Measurements from ENCODE around the gene PERP.

Gene PERP

DNA sequence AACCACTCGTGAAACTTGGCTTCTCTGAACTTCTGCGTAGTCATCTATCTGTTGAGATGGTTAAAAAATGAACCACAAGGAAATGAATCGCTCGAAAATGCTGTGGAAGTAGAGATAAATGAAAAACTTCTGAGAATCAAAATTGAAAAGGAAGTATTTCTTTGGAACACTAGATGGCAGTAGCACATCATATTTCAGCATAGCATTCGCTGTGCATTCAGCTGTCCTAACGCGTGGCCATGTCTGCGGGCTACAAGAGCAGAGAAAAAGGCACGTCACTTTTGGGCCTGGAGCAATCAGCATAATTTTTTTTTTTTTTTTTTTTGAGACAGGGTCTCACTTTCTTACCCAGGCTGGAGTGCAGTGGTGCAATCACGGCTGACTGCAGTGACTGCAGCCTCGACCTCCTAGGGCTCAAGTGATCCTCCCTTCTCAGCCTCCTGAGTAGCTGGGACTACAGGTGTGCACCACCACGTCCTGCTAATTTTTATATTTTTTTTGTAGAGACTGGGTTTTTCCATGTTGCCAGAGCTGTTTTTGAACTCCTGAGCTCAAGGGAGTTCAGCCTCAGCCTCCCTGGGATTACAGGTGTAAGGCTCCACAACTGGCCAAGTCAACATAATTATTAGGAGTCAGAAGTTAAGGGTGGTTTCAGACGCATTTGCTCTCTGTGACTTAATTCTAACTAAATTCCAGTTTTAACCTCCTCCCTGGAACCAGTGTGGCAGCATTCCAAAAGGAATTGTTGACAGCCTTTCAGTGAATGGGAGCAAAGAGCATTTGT is 8.8 kb upstream of the PERP start:
- no peaks in the 10 kb centered on the region for H3K9me3 ChIP-seq (replicated peaks; ENCODE audit: low read length)
- peaks cover 20% of the 10 kb centered on the region for H3K27me3 ChIP-seq (ENCODE audit: control insufficient read depth, insufficient read depth, low read length)
- H3K4me2 ChIP-seq (ENCODE audit: low read length), result no peak overlapping the region
- no peak overlapping the region for H3K4me3 ChIP-seq (ENCODE audit: low read length)
- H3K4me1 ChIP-seq (ENCODE audit: control insufficient read depth, insufficient read depth, low read length), result no peaks in the 10 kb centered on the region
- no peak overlapping the region for H3K9ac ChIP-seq (ENCODE audit: low read depth, low read length)
- no peaks in the 10 kb centered on the region for H3K36me3 ChIP-seq (ENCODE audit: insufficient read depth, low read length)

DNA sequence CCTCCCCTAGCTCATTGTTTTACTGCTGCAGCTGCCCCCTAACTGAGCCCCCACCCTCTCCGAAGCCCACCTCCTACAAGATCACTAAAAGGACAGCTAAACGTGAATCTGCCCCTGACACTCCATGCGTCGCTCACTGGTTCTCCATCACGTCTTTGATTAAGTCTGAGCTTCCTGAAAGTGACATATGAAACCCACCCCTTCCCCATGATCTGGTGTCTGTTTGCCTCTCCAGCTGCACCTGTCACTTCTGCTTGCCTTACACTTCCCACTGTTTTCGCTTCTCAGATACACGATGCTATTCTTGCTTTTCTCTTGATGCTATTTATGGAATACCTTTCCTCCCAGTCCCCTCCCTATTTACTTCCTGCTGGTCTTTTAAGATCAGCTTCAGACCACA is 8.0 kb upstream of the PERP start:
- H3K4me2 ChIP-seq (ENCODE audit: low read length), result no peak overlapping the region
- H3K4me1 ChIP-seq (ENCODE audit: control insufficient read depth, insufficient read depth, low read length), result no peaks in the 10 kb centered on the region
- H3K9ac ChIP-seq (ENCODE audit: low read depth, low read length), result no peak overlapping the region
- H3K4me3 ChIP-seq (ENCODE audit: low read length), result no peak overlapping the region
- no peaks in the 10 kb centered on the region for H3K36me3 ChIP-seq (ENCODE audit: insufficient read depth, low read length)
- no peaks in the 10 kb centered on the region for H3K9me3 ChIP-seq (replicated peaks; ENCODE audit: low read length)
- H3K27me3 ChIP-seq (ENCODE audit: control insufficient read depth, insufficient read depth, low read length), result peaks cover 24% of the 10 kb centered on the region

GRCh38 chr6:138113588-138114210 is 6.5 kb upstream of the PERP start:
- Histone ChIP-seq H3K4me1 (ENCODE audit: control insufficient read depth, insufficient read depth, low read length) (no peaks in the 10 kb centered on the region), H3K9me3 (replicated peaks; ENCODE audit: low read length) (no peaks in the 10 kb centered on the region), H3K36me3 (ENCODE audit: insufficient read depth, low read length) (no peaks in the 10 kb centered on the region), H3K4me2 (ENCODE audit: low read length) (no peak overlapping the region), H3K9ac (ENCODE audit: low read depth, low read length) (no peak overlapping the region), H3K4me3 (ENCODE audit: low read length) (no peak overlapping the region), H3K27me3 (ENCODE audit: control insufficient read depth, insufficient read depth, low read length) (peaks cover 24% of the 10 kb centered on the region)

- Histone ChIP-seq H3K4me3 (ENCODE audit: low read length) (no peak overlapping the region), H3K4me2 (ENCODE audit: low read length) (no peak overlapping the region), H3K27me3 (ENCODE audit: control insufficient read depth, insufficient read depth, low read length) (peaks cover 24% of the 10 kb centered on the region), H3K36me3 (ENCODE audit: insufficient read depth, low read length) (no peaks in the 10 kb centered on the region), H3K4me1 (ENCODE audit: control insufficient read depth, insufficient read depth, low read length) (peaks cover 4% of the 10 kb centered on the region), H3K9me3 (replicated peaks; ENCODE audit: low read length) (no peaks in the 10 kb centered on the region), H3K9ac (ENCODE audit: low read depth, low read length) (no peak overlapping the region)
Measured at GRCh38 chr6:138110229-138110628, 3.0 kb upstream of the PERP start.

- Histone ChIP-seq H3K4me2 (ENCODE audit: low read length) (no peak overlapping the region), H3K9ac (ENCODE audit: low read depth, low read length) (no peak overlapping the region), H3K4me1 (ENCODE audit: control insufficient read depth, insufficient read depth, low read length) (peaks cover 4% of the 10 kb centered on the region), H3K4me3 (ENCODE audit: low read length) (no peak overlapping the region), H3K36me3 (ENCODE audit: insufficient read depth, low read length) (no peaks in the 10 kb centered on the region), H3K9me3 (replicated peaks; ENCODE audit: low read length) (no peaks in the 10 kb centered on the region), H3K27me3 (ENCODE audit: control insufficient read depth, insufficient read depth, low read length) (peaks cover 19% of the 10 kb centered on the region)
Measured at GRCh38 chr6:138109042-138109997, 2.1 kb upstream of the PERP start.

DNA sequence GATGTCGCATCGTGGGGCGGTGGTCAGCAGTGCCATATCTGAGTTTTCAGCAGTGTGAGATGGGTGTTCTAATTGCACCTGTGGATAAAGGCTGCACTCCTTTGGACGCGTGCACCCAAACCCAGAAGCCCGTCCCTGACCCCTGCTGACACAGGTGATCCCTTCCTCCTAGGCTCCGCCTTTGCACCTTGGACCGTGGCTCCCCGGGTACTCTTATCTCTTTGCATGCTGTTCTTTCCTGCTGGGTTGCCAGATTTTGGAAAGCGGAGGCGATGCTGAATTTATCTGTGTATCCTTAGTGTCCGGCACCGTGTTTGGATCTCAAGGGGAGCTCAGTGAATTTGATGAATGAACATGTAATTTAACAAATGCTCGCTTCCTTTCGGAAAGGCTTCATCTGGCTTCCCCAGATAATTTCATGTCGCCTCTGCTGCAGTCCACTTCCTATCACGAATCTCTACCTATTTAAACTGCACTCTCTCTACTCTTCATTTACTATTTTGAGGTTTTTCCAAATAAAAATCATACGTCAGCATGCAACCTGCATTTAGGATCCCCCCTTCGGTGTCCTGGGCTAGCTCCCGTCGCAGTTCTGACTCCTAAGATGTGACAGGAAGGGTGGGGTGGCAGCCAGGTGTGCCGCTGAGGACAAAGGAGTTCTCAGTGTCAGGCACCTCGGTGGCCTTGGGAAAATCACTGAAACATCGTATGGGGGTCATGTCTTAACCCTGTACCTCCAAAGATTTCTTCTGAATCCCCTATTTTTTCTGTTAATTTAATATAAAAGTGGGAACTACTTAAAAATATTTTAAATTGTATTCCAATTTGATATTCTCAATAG is 753 bp upstream of the PERP start:
- H3K9ac ChIP-seq (ENCODE audit: low read depth, low read length), result peak overlapping the region; percentile 84
- H3K4me2 ChIP-seq (ENCODE audit: low read length), result peak overlapping the region; percentile 78
- peaks cover 13% of the 10 kb centered on the region for H3K27me3 ChIP-seq (ENCODE audit: control insufficient read depth, insufficient read depth, low read length)
- no peaks in the 10 kb centered on the region for H3K36me3 ChIP-seq (ENCODE audit: insufficient read depth, low read length)
- H3K9me3 ChIP-seq (replicated peaks; ENCODE audit: low read length), result no peaks in the 10 kb centered on the region
- H3K4me1 ChIP-seq (ENCODE audit: control insufficient read depth, insufficient read depth, low read length), result peaks cover 4% of the 10 kb centered on the region
- peak overlapping the region; percentile 82 for H3K4me3 ChIP-seq (ENCODE audit: low read length)

DNA sequence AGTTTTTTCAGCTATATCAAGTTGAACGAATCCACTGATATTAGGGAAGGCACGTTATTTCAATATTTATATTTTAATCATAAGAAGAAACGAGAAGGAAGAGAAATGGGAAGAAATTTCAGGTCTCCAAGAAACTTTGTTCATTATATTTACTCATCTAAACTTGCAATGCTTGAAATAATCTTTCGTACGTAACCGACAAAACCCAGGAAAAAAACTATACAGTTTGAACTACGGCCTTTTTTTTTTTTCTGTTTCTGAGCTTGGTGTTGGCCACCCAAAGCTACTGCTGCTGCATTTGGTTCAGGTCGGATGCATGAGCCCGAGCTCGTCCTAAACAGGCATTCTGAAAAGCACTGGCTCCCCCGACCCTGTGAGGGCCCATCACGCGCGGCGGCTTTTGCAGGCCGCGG is 548 bp downstream of the PERP start:
- peak overlapping the region; percentile 78 for H3K4me2 ChIP-seq (ENCODE audit: low read length)
- H3K36me3 ChIP-seq (ENCODE audit: insufficient read depth, low read length), result no peaks in the 10 kb centered on the region
- peak overlapping the region; percentile 84 for H3K9ac ChIP-seq (ENCODE audit: low read depth, low read length)
- peaks cover 13% of the 10 kb centered on the region for H3K27me3 ChIP-seq (ENCODE audit: control insufficient read depth, insufficient read depth, low read length)
- H3K4me3 ChIP-seq (ENCODE audit: low read length), result peak overlapping the region; percentile 82
- peaks cover 4% of the 10 kb centered on the region for H3K4me1 ChIP-seq (ENCODE audit: control insufficient read depth, insufficient read depth, low read length)
- no peaks in the 10 kb centered on the region for H3K9me3 ChIP-seq (replicated peaks; ENCODE audit: low read length)

DNA sequence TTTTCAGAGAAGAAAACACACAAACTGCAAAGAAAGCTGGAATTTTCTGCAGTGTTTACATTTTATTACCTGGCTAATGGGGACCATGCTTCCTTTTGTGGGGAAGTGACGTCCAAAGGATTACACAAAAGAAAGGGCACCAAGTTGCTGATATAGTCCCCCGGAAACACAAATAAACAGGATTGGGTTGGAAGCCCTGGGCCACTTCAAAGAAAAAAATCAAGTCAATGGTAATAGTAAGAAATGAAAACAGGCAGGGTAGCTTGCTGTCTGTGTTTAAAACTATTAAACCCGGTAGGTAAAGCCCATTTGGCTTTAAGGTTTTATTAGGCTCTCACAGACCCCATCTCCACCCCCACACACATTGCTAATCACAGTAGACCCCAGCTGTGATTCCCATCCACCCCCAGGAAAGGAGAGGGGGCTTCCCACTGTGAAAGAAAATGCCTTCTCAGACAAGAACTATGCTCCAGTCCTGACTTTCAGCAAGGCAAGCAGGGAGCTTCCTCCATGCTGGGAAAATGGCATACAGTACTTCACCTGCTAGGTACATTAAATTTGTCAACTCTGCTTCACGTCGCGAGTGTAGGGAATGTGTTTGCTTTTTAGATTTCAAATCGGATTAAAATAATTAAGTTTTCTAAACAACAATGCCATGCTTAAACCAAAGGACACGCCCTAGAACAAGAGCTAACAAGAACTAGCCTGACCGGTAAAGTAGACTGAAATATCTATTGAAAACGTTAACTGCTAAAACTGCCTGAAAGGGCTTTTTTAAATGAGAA is 1.1 kb downstream of the PERP start:
- Histone ChIP-seq H3K36me3 (ENCODE audit: insufficient read depth, low read length) (no peaks in the 10 kb centered on the region), H3K4me3 (ENCODE audit: low read length) (peak overlapping the region; percentile 82), H3K27me3 (ENCODE audit: control insufficient read depth, insufficient read depth, low read length) (peaks cover 7% of the 10 kb centered on the region), H3K4me1 (ENCODE audit: control insufficient read depth, insufficient read depth, low read length) (peaks cover 4% of the 10 kb centered on the region), H3K9ac (ENCODE audit: low read depth, low read length) (peak overlapping the region; percentile 84), H3K4me2 (ENCODE audit: low read length) (peak overlapping the region; percentile 78), H3K9me3 (replicated peaks; ENCODE audit: low read length) (no peaks in the 10 kb centered on the region)

GRCh38 chr6:138105446-138105845 is 1.8 kb downstream of the PERP start:
- no peaks in the 10 kb centered on the region for H3K9me3 ChIP-seq (replicated peaks; ENCODE audit: low read length)
- no peak overlapping the region for H3K9ac ChIP-seq (ENCODE audit: low read depth, low read length)
- peak overlapping the region; percentile 78 for H3K4me2 ChIP-seq (ENCODE audit: low read length)
- H3K4me3 ChIP-seq (ENCODE audit: low read length), result no peak overlapping the region
- H3K36me3 ChIP-seq (ENCODE audit: insufficient read depth, low read length), result no peaks in the 10 kb centered on the region
- peaks cover 4% of the 10 kb centered on the region for H3K27me3 ChIP-seq (ENCODE audit: control insufficient read depth, insufficient read depth, low read length)
- peaks cover 4% of the 10 kb centered on the region for H3K4me1 ChIP-seq (ENCODE audit: control insufficient read depth, insufficient read depth, low read length)

DNA sequence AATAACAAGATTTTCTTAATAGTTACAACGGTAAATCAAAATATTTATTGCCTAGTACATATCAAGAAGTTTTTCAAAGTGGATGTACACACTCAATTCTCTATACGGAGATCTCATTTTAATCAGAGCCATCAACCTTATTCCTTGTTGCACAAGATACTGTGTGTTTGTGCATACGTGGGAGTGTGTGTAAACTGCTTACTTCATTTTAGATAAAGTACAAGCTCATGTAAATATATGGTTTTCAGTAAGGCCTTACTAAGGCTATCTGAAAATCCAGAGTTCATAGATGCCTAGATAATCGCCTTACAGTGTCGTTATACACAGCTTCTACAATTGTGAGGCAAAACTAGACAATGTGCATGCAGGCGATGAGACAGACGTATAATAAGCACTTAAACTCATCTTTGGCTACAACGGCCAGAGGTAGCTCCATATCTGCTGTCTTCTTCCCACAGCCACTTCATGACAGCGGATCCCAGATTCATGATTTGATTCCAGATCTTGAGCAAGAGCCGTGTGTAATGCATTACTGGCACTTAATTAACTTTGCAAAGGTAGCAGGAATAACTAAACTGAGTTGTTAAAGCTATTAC is 2.5 kb downstream of the PERP start:
- no peak overlapping the region for H3K9ac ChIP-seq (ENCODE audit: low read depth, low read length)
- no peaks in the 10 kb centered on the region for H3K9me3 ChIP-seq (replicated peaks; ENCODE audit: low read length)
- H3K4me1 ChIP-seq (ENCODE audit: control insufficient read depth, insufficient read depth, low read length), result peaks cover 5% of the 10 kb centered on the region
- H3K4me2 ChIP-seq (ENCODE audit: low read length), result no peak overlapping the region
- H3K4me3 ChIP-seq (ENCODE audit: low read length), result no peak overlapping the region
- H3K36me3 ChIP-seq (ENCODE audit: insufficient read depth, low read length), result no peaks in the 10 kb centered on the region
- peaks cover 4% of the 10 kb centered on the region for H3K27me3 ChIP-seq (ENCODE audit: control insufficient read depth, insufficient read depth, low read length)
